Hypothalamus (tissue), 51 donors: Measurements from ENCODE around the gene LSP1.
"Not testable (repeated sequence)": the region's sequence is repeated elsewhere in the genome, so short reads cannot be mapped to it uniquely, and the experiment has no call there.

ENCODE experiments used
- DNase-seq, 51 donors: peaks; one replicate each; lab custom pipeline; 2025; lab: John Stamatoyannopoulos, UW

LSP1 gene

GRCh38 chr11:1852877-1853276 is at the start of gene LSP1:
LSP1 (plus strand) TSS chr11:1853084; CDS start chr11:1853145, 61 bp downstream.
- no peak for DNase-seq

GRCh38 chr11:1803246-1803645 is 49.6 kb upstream of the LSP1 start:
- DNase-seq = no peak

GRCh38 chr11:1803835-1804519 is 48.9 kb upstream of the LSP1 start:
- not testable (repeated sequence) for DNase-seq

- no peak for DNase-seq
Measured at GRCh38 chr11:1805525-1805924, 47.4 kb upstream of the LSP1 start.

- no peak for DNase-seq
Measured at GRCh38 chr11:1807264-1807995, 45.5 kb upstream of the LSP1 start.

GRCh38 chr11:1810761-1811160 is 42.1 kb upstream of the LSP1 start:
- DNase-seq = no peak

GRCh38 chr11:1812274-1812673 is 40.6 kb upstream of the LSP1 start:
- DNase-seq = no peak

- DNase-seq = no peak
Measured at GRCh38 chr11:1812801-1813200, 40.1 kb upstream of the LSP1 start.

- DNase-seq = not testable (repeated sequence)
Measured at GRCh38 chr11:1813356-1813755, 39.5 kb upstream of the LSP1 start.

GRCh38 chr11:1814691-1815090 is 38.2 kb upstream of the LSP1 start:
- no peak for DNase-seq

- DNase-seq = no peak
Measured at GRCh38 chr11:1815311-1815710, 37.6 kb upstream of the LSP1 start.

- DNase-seq = no peak
Measured at GRCh38 chr11:1815751-1816150, 37.1 kb upstream of the LSP1 start.

- no peak for DNase-seq
Measured at GRCh38 chr11:1817000-1817399, 35.9 kb upstream of the LSP1 start.

GRCh38 chr11:1817511-1817910 is 35.4 kb upstream of the LSP1 start:
- DNase-seq = no peak

- DNase-seq = no peak
Measured at GRCh38 chr11:1819074-1819473, 33.8 kb upstream of the LSP1 start.

- no peak for DNase-seq
Measured at GRCh38 chr11:1820463-1821325, 32.2 kb upstream of the LSP1 start.

GRCh38 chr11:1821562-1821961 is 31.3 kb upstream of the LSP1 start:
- DNase-seq = no peak

- no peak for DNase-seq
Measured at GRCh38 chr11:1822648-1823375, 30.1 kb upstream of the LSP1 start.

- DNase-seq = no peak
Measured at GRCh38 chr11:1823376-1824220, 29.3 kb upstream of the LSP1 start.
